Hepatocyte (in vitro differentiated cells): Measurements from ENCODE around the gene STARD10.

Experiments used
- CTCF ChIP-seq: fragments of 200-600 bp; sonication (generic); IDR thresholded peaks from 2 replicates; pipeline ENCODE4 v1.5.1; 2016; ENCODE audit warnings: antibody characterized with exemption, mild to moderate bottlenecking; ENCODE audit not compliant: poor library complexity
- EZH2 ChIP-seq: fragments of 200-600 bp; sonication (generic); IDR thresholded peaks from 2 replicates; pipeline ENCODE4 v1.6.1; 2016; ENCODE audit warnings: antibody characterized with exemption, mild to moderate bottlenecking, borderline replicate concordance
- EZH2phosphoT487 ChIP-seq: fragments of 200-600 bp; sonication (generic); IDR thresholded peaks from one replicate; pipeline ENCODE4 v1.6.1; 2018; ENCODE audit warnings: antibody characterized with exemption, mild to moderate bottlenecking, low read depth, moderate library complexity; ENCODE audit not compliant: unreplicated experiment, severe bottlenecking

- no peak for TF ChIP-seq CTCF
- no peak for TF ChIP-seq EZH2phosphoT487
- TF ChIP-seq EZH2 = no peak
These were observed 27.5 kb upstream of the STARD10 start for GRCh38 chr11:72821221-72821919.
